ENCODE results near the gene SEPTIN3. TPM values are rescaled to one million over a fixed set of nuclear protein-coding genes. Genes with fewer than 3 reads are reported as not detected.

SEPTIN3 gene
- total RNA-seq, 2 donors from 2014 or later, result 4.5 to 4.7 TPM

Other genes with a start within 250 kb of the SEPTIN3 start
- gene CCDC134, start 168.8 kb upstream of the SEPTIN3 start, total RNA-seq, result 10 to 100 TPM; 18.9 to 23.1 TPM
- 100 to 1,000 TPM; 127 to 131 TPM for gene SREBF2, start 136.3 kb upstream of the SEPTIN3 start, total RNA-seq
- 1 to 10 TPM; 2.0 to 3.2 TPM for gene SHISA8, start 54.4 kb upstream of the SEPTIN3 start, total RNA-seq
- gene TNFRSF13C, start 42.6 kb upstream of the SEPTIN3 start, total RNA-seq, result 1 to 10 TPM; 6.1 to 7.3 TPM
- 10 to 100 TPM; 66.1 to 74.5 TPM for gene CENPM, start 22.3 kb upstream of the SEPTIN3 start, total RNA-seq
- 1 to 10 TPM; 3.9 to 4.3 TPM for gene WBP2NL, start 29.3 kb downstream of the SEPTIN3 start, total RNA-seq
- 10 to 100 TPM; 18.6 to 27.5 TPM for gene NAGA, start 101.4 kb downstream of the SEPTIN3 start, total RNA-seq
- gene PHETA2, start 104.8 kb downstream of the SEPTIN3 start, total RNA-seq, result 1 to 10 TPM; 2.4 to 3.8 TPM
- 100 to 1,000 TPM; 103 to 105 TPM for gene SMDT1, start 110.3 kb downstream of the SEPTIN3 start, total RNA-seq
- 10 to 100 TPM; 87.8 to 91.7 TPM for gene NDUFA6, start 121.3 kb downstream of the SEPTIN3 start, total RNA-seq
- gene CYP2D6, start 161.4 kb downstream of the SEPTIN3 start, total RNA-seq, result 1 to 10 TPM; 6.6 to 6.8 TPM